ENCODE measurements around the gene AGPAT3.

The AGPAT3 gene

DNA sequence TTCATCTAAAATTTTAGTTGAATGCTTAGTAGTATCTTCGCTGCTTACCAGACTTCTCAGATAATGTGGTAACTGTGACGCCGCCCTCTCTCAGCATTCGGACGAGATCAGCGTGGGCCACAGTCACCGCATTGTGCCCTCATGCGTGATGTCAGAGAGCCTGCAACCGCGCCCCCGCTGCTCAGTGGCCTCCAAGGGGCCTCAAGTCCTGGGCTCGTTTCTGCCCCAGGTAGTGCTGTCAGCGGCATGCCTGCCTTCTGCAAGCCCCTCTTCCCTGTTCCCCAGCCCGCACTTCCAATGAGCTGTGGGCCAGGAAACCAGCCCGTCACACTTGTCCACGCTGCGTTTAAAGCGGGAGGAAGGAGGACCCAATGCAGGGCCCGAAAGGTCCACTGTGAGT is 85.5 kb downstream of the AGPAT3 start:
- TF ChIP-seq, protein P1, sequence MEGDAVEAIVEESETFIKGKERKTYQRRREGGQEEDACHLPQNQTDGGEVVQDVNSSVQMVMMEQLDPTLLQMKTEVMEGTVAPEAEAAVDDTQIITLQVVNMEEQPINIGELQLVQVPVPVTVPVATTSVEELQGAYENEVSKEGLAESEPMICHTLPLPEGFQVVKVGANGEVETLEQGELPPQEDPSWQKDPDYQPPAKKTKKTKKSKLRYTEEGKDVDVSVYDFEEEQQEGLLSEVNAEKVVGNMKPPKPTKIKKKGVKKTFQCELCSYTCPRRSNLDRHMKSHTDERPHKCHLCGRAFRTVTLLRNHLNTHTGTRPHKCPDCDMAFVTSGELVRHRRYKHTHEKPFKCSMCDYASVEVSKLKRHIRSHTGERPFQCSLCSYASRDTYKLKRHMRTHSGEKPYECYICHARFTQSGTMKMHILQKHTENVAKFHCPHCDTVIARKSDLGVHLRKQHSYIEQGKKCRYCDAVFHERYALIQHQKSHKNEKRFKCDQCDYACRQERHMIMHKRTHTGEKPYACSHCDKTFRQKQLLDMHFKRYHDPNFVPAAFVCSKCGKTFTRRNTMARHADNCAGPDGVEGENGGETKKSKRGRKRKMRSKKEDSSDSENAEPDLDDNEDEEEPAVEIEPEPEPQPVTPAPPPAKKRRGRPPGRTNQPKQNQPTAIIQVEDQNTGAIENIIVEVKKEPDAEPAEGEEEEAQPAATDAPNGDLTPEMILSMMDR (IDR thresholded peaks at IDR 0.05; ENCODE audit: low read depth, low read length, missing control alignments): no peak
- no peaks in the 10 kb centered on the region for H3K36me3 ChIP-seq (replicated peaks)
- in situ Hi-C loops (cut with HindIII; ENCODE audit: low pct_ligation_motif_present, low sequenced_read_pairs): no loop called here

GRCh38 chr21:43950936-43951335 is 85.9 kb downstream of the AGPAT3 start:
- Histone ChIP-seq H3K27ac (no peak overlapping the region), H3K27me3 (replicated peaks) (no peaks in the 10 kb centered on the region), H3K36me3 (replicated peaks) (no peaks in the 10 kb centered on the region), H3K4me3 (ENCODE audit: low read depth, low read length) (no peak overlapping the region)
- no peak for DNase-seq
- TF ChIP-seq, protein P1 (IDR thresholded peaks at IDR 0.05; ENCODE audit: low read depth, low read length, missing control alignments): no peak
- in situ Hi-C loops (cut with HindIII; ENCODE audit: low pct_ligation_motif_present, low sequenced_read_pairs): no loop called here

More for the DNA sequence above, 85.5 kb downstream of the AGPAT3 start:
- H3K4me3 ChIP-seq (ENCODE audit: low read depth, low read length): no peak overlapping the region
- H3K27me3 ChIP-seq (replicated peaks): no peaks in the 10 kb centered on the region
- DNase-seq: no peak
- no peak overlapping the region for H3K27ac ChIP-seq

GRCh38 chr21:43951911-43952703 is 87.1 kb downstream of the AGPAT3 start:
- no peak for DNase-seq
- Histone ChIP-seq H3K27me3 (replicated peaks) (no peaks in the 10 kb centered on the region), H3K4me3 (ENCODE audit: low read depth, low read length) (no peak overlapping the region), H3K36me3 (replicated peaks) (no peaks in the 10 kb centered on the region), H3K27ac (no peak overlapping the region)
- TF ChIP-seq, protein P1 (IDR thresholded peaks at IDR 0.05; ENCODE audit: low read depth, low read length, missing control alignments): no peak
- in situ Hi-C loops (cut with HindIII; ENCODE audit: low pct_ligation_motif_present, low sequenced_read_pairs): no loop called here

GRCh38 chr21:43953021-43953420 is 88.0 kb downstream of the AGPAT3 start:
- Histone ChIP-seq H3K4me3 (ENCODE audit: low read depth, low read length) (no peak overlapping the region), H3K36me3 (replicated peaks) (no peaks in the 10 kb centered on the region), H3K27ac (no peak overlapping the region), H3K27me3 (replicated peaks) (no peaks in the 10 kb centered on the region)
- TF ChIP-seq, protein P1 (IDR thresholded peaks at IDR 0.05; ENCODE audit: low read depth, low read length, missing control alignments): no peak
- DNase-seq: no peak
- in situ Hi-C loops (cut with HindIII; ENCODE audit: low pct_ligation_motif_present, low sequenced_read_pairs): no loop called here

DNA sequence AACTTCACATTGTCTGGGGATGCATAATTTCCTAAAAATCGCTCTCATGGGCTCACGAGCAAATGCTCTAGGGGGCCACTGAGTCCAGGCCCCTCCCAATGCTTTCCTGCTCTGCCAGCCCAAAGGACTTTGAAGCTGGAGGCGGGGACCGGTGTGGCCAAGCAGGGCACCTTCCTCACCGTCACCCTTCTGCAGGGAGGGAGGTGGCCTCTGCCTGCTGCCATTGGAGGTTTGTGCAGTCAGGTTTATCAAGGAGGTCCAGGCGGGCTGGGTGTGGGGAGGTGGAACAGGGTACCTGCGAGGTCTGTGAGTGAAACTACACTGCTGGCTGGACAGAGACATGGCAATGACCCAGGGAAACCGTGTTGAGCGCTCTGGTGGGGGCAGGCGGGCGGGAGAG is 89.0 kb downstream of the AGPAT3 start:
- Histone ChIP-seq H3K27me3 (replicated peaks) (no peaks in the 10 kb centered on the region), H3K27ac (no peak overlapping the region), H3K4me3 (ENCODE audit: low read depth, low read length) (no peak overlapping the region), H3K36me3 (replicated peaks) (no peaks in the 10 kb centered on the region)
- TF ChIP-seq, protein P1 (IDR thresholded peaks at IDR 0.05; ENCODE audit: low read depth, low read length, missing control alignments): no peak
- no peak for DNase-seq
- in situ Hi-C loops (cut with HindIII; ENCODE audit: low pct_ligation_motif_present, low sequenced_read_pairs): no loop called here

- H3K27ac ChIP-seq: no peak overlapping the region
- in situ Hi-C loops (cut with HindIII; ENCODE audit: low pct_ligation_motif_present, low sequenced_read_pairs): no loop called here
Observed at GRCh38 chr21:43954896-43955295, 89.9 kb downstream of the AGPAT3 start.

More at GRCh38 chr21:43954896-43955295, 89.9 kb downstream of the AGPAT3 start:
- TF ChIP-seq, protein P1 (IDR thresholded peaks at IDR 0.05; ENCODE audit: low read depth, low read length, missing control alignments): no peak
- DNase-seq: no peak
- H3K4me3 ChIP-seq (ENCODE audit: low read depth, low read length): no peak overlapping the region
- no peaks in the 10 kb centered on the region for H3K27me3 ChIP-seq (replicated peaks)
- no peaks in the 10 kb centered on the region for H3K36me3 ChIP-seq (replicated peaks)
